MM.1S (cell line): ENCODE results near the gene ADGRD2.

Source experiments
- DNase-seq: peaks from one replicate; pipeline ENCODE4 v3.0.0-alpha.2; 2015
- H2AFZ ChIP-seq: fragments of 300-600 bp; sonication (generic); 2 replicates; pipeline ENCODE4 v1.6.0; 2016; ENCODE audit warnings: antibody characterized with exemption, low read length
- H3F3A ChIP-seq: fragments of 300-600 bp; sonication (generic); 2 replicates; pipeline ENCODE4 v1.6.1; 2016; ENCODE audit warnings: mild to moderate bottlenecking, antibody characterized with exemption, low read length, moderate library complexity, mixed read lengths; ENCODE audit not compliant: insufficient read depth
- H3K27ac ChIP-seq: fragments of 300-600 bp; sonication (generic); 2 replicates; pipeline ENCODE4 v1.5.1; 2016; ENCODE audit warnings: mild to moderate bottlenecking, low read length
- H3K27me3 ChIP-seq: fragments of 300-600 bp; sonication (generic); replicated peaks from 2 replicates; pipeline ENCODE4 v1.6.0; 2016; ENCODE audit warnings: low read length; ENCODE audit not compliant: insufficient read depth
- H3K36me3 ChIP-seq: fragments of 300-600 bp; sonication (generic); replicated peaks from 2 replicates; pipeline ENCODE4 v1.6.1; 2016; ENCODE audit warnings: mild to moderate bottlenecking, low read length, mixed read lengths; ENCODE audit not compliant: insufficient read depth
- H3K4me1 ChIP-seq: fragments of 300-600 bp; sonication (generic); 2 replicates; pipeline ENCODE4 v1.6.1; 2016; ENCODE audit warnings: low read length, mixed read lengths
- H3K4me2 ChIP-seq: fragments of 300-600 bp; sonication (generic); 2 replicates; pipeline ENCODE4 v1.6.0; 2016; ENCODE audit warnings: low read depth, low read length
- H3K4me3 ChIP-seq: fragments of 300-600 bp; sonication (generic); 2 replicates; pipeline ENCODE4 v1.5.1; 2016; ENCODE audit warnings: low read length, mixed read lengths
- H3K79me2 ChIP-seq: fragments of 300-600 bp; sonication (generic); 2 replicates; pipeline ENCODE4 v1.6.1; 2016; ENCODE audit warnings: mixed run types, low read length, mixed read lengths
- H3K9ac ChIP-seq: fragments of 300-600 bp; sonication (generic); 2 replicates; pipeline ENCODE4 v1.6.1; 2016; ENCODE audit warnings: low read length, mixed read lengths
- H3K9me2 ChIP-seq: fragments of 300-600 bp; sonication (generic); replicated peaks from 2 replicates; pipeline ENCODE4 v1.6.1; 2016; ENCODE audit warnings: mild to moderate bottlenecking, low read length, mixed read lengths; ENCODE audit not compliant: insufficient read depth
- H3K9me3 ChIP-seq: fragments of 300-600 bp; sonication (generic); replicated peaks from 2 replicates; pipeline ENCODE4 v1.6.1; 2016; ENCODE audit warnings: mild to moderate bottlenecking, low read length, mixed read lengths; ENCODE audit not compliant: insufficient read depth
- H4K20me1 ChIP-seq: fragments of 300-600 bp; sonication (generic); 2 replicates; pipeline ENCODE4 v1.6.1; 2016; ENCODE audit warnings: mild to moderate bottlenecking, low read length, moderate library complexity, mixed read lengths; ENCODE audit not compliant: insufficient read depth
- EZH2 ChIP-seq: fragments of 300-600 bp; sonication (generic); optimal IDR thresholded peaks from 2 replicates; pipeline ENCODE3; 2017; ENCODE audit warnings: low read depth, mild to moderate bottlenecking, antibody characterized with exemption, low read length, mixed read lengths
- EZH2phosphoT487 ChIP-seq: fragments of 300-600 bp; sonication (generic); IDR thresholded peaks from 2 replicates; pipeline ENCODE4 v1.6.1; 2018; ENCODE audit warnings: antibody characterized with exemption, low read length
- TF ChIP-seq, protein P1 (sequence below): fragments of 300-600 bp; sonication (generic); IDR thresholded peaks from 2 replicates; pipeline ENCODE4 v1.5.1; 2016; ENCODE audit warnings: antibody characterized with exemption, low read length, mixed read lengths

The ADGRD2 gene

DNA sequence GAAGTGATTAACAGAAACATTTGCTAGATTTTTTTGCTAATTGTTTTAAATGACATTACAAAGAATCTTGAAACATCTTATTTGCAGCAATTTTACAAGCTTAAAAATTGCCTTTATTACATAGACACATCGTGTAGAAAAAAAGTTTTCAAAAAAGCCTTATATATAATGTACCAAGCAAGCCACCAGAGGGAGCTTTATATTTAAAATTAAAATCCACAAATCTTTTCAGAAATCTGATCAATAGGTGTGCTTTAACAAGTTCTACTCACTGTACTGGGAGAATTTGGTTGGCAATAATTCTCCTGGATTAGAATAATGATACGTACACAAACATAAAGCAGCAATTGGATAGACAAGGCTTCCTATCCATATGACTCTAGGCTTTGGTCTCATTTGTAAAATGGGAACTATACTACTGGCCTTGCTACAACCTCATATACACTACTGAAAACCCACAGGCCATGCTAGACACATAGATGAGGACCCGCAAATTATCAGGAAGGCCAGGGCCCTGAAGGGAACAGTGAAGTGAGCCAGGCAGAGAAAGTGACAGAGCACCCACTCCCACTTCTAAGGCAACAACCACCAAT lies 39.8 kb upstream of the ADGRD2 start:
- no peak overlapping the region for H3K9ac ChIP-seq
- H3K9me2 ChIP-seq, result no peaks in the 10 kb centered on the region
- H3F3A ChIP-seq, result no peaks in the 10 kb centered on the region
- no peak overlapping the region for H2AFZ ChIP-seq
- H3K27me3 ChIP-seq, result no peaks in the 10 kb centered on the region
- no peak overlapping the region for H3K4me3 ChIP-seq
- H3K9me3 ChIP-seq, result no peaks in the 10 kb centered on the region
- H4K20me1 ChIP-seq, result peaks cover 10% of the 10 kb centered on the region; the same call in 1 of the 2 replicates
- TF ChIP-seq EZH2, result no peak
- no peak for TF ChIP-seq EZH2phosphoT487
- TF ChIP-seq, protein P1, sequence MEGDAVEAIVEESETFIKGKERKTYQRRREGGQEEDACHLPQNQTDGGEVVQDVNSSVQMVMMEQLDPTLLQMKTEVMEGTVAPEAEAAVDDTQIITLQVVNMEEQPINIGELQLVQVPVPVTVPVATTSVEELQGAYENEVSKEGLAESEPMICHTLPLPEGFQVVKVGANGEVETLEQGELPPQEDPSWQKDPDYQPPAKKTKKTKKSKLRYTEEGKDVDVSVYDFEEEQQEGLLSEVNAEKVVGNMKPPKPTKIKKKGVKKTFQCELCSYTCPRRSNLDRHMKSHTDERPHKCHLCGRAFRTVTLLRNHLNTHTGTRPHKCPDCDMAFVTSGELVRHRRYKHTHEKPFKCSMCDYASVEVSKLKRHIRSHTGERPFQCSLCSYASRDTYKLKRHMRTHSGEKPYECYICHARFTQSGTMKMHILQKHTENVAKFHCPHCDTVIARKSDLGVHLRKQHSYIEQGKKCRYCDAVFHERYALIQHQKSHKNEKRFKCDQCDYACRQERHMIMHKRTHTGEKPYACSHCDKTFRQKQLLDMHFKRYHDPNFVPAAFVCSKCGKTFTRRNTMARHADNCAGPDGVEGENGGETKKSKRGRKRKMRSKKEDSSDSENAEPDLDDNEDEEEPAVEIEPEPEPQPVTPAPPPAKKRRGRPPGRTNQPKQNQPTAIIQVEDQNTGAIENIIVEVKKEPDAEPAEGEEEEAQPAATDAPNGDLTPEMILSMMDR, result peak; percentile 32
- H3K36me3 ChIP-seq, result peaks cover 30% of the 10 kb centered on the region
- H3K27ac ChIP-seq, result no peak overlapping the region
- no peak overlapping the region for H3K4me2 ChIP-seq
- H3K79me2 ChIP-seq, result peaks cover 94% of the 10 kb centered on the region
- H3K4me1 ChIP-seq, result peaks cover 5% of the 10 kb centered on the region
- DNase-seq, result peak; percentile 19

DNA sequence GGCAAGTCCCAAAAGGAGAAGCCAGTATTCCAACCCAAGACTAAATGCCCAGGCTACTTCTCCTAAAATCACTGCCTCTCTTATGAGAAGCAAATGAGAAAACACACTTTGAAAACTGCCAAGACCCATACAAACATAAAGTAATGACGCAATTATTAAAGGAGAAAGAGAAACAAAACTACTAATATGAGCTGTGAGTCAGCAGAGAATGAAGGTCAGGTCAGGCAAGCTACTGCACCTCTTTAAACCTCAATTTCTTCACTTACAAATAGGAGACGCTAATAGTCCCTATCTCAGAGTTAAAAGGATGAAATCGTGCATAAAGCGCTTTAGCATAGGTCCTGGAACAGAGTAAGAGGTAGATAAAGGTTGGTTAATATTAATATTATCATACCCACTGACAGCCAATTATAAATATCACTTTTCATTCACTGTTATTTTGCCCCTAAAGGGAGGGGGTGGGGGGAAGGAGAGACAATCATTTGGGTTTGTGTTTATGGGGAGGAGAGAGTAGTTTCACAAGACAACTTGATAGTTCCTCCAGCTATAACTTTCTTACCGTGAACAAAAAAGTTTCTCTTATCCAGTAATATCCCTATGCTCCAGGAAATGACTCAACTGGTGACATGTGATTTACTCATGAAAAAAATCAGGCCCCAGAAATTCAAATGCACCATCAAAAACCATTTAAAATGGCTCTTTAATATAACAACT lies 38.6 kb upstream of the ADGRD2 start:
- Histone ChIP-seq H3K27ac (no peak overlapping the region), H4K20me1 (peaks cover 8% of the 10 kb centered on the region; the same call in 1 of the 2 replicates), H3K79me2 (peaks cover 84% of the 10 kb centered on the region), H3K36me3 (peaks cover 30% of the 10 kb centered on the region), H3K9me2 (no peaks in the 10 kb centered on the region), H2AFZ (no peak overlapping the region), H3K9me3 (no peaks in the 10 kb centered on the region), H3K27me3 (no peaks in the 10 kb centered on the region), H3F3A (no peaks in the 10 kb centered on the region), H3K4me3 (no peak overlapping the region), H3K4me1 (peaks cover 5% of the 10 kb centered on the region), H3K9ac (no peak overlapping the region), H3K4me2 (no peak overlapping the region)
- TF ChIP-seq EZH2 (no peak), EZH2phosphoT487 (no peak)
- TF ChIP-seq, protein P1, result no peak
- no peak for DNase-seq

DNA sequence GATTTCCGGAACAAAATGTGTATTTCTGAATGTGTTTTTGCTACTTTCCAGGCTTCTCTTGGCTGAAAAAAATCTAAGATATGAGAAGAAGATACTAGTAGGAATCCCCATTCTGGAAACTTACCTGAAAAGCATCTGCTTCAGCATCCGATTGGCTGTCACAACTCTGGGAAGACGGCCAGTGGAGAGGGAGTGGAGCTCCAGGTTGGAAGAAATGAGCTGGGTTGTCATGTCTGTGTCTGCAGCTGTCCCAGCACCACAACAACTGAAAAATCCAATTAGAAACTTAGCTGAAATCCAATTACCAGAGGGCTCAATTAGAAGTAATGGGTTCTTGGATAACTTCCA lies 38.0 kb upstream of the ADGRD2 start:
- Histone ChIP-seq H3K36me3 (peaks cover 30% of the 10 kb centered on the region), H3K4me1 (peaks cover 5% of the 10 kb centered on the region), H3K9me3 (no peaks in the 10 kb centered on the region), H3K79me2 (peaks cover 79% of the 10 kb centered on the region), H3K9me2 (no peaks in the 10 kb centered on the region), H4K20me1 (peaks cover 7% of the 10 kb centered on the region; the same call in 1 of the 2 replicates), H2AFZ (no peak overlapping the region), H3K4me2 (no peak overlapping the region), H3K27me3 (no peaks in the 10 kb centered on the region), H3F3A (no peaks in the 10 kb centered on the region), H3K27ac (no peak overlapping the region), H3K9ac (no peak overlapping the region), H3K4me3 (no peak overlapping the region)
- TF ChIP-seq, protein P1, result no peak
- TF ChIP-seq EZH2, result no peak
- no peak for TF ChIP-seq EZH2phosphoT487
- no peak for DNase-seq
